SK-N-SH (cell line): ENCODE measurements around the gene POLDIP3.

ENCODE experiments used
- MEF2A ChIP-seq: IDR thresholded peaks from 2 replicates; pipeline ENCODE4 v1.4.0; 2012; ENCODE audit warnings: low read depth, borderline replicate concordance
- POLR2AphosphoS5 ChIP-seq: IDR thresholded peaks from 2 replicates; pipeline ENCODE4 v1.6.1; 2012; ENCODE audit warnings: low read depth, low read length
- RAD21 ChIP-seq: IDR thresholded peaks from 2 replicates; pipeline ENCODE4 v1.6.1; 2012; ENCODE audit warnings: mild to moderate bottlenecking, low read length
- SIN3A ChIP-seq: IDR thresholded peaks from 2 replicates; pipeline ENCODE4 v1.6.1; 2012; ENCODE audit warnings: low read depth, mild to moderate bottlenecking, low read length, moderate library complexity, borderline replicate concordance
- TF ChIP-seq, protein P1 (sequence below): fragments of 200-600 bp; sonication (generic); IDR thresholded peaks from 2 replicates; pipeline ENCODE4 v1.6.1; 2017; ENCODE audit warnings: antibody characterized with exemption, mild to moderate bottlenecking, moderate library complexity
- TF ChIP-seq, protein P2 (sequence below): IDR thresholded peaks from 2 replicates; pipeline ENCODE4 v1.4.0; 2012; ENCODE audit warnings: low read depth, borderline replicate concordance
- TF ChIP-seq, protein P3 (sequence below): IDR thresholded peaks from 2 replicates; pipeline ENCODE4 v1.4.0; 2012; ENCODE audit warnings: low read depth
- TF ChIP-seq, protein P4 (sequence below): IDR thresholded peaks from 2 replicates; pipeline ENCODE4 v1.6.1; 2012; ENCODE audit warnings: mild to moderate bottlenecking, low read depth, low read length, moderate library complexity

DNA sequence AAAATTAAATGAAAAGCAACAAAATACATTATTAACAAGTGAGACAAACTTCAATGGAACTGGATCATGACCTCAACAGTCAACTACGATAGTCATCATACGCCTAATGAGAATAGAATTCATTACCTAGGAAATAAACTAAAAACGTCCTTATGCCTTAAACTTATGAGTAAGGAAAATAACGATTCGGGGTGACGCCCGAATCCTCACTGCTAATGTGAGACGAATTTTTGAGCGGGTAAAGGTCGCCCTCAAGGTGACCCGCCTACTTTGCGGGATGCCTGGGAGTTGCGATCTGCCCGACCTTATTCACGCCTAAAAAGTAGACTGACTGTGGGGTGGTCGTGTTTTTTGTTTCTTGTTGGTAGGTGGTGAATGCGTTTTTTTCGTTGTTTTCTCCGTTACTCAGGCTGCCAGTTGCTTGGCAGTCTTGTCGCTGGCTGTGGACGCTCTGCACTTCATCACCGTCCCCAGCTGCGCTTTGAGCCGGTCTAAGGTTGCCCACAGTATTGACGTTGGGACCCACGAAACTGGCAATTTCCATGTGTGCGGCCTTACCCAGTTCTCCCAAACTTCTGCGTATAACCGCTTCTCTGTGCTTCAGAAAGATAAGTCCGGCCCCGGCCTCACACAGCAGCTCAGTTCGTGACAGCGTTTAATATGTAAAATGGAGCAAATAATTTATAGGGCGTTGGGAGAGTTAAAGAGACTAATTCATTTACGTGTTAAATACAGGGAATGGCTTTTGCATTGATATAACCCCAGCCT, 593 bp upstream of the POLDIP3 start:
- TF ChIP-seq, protein P1, sequence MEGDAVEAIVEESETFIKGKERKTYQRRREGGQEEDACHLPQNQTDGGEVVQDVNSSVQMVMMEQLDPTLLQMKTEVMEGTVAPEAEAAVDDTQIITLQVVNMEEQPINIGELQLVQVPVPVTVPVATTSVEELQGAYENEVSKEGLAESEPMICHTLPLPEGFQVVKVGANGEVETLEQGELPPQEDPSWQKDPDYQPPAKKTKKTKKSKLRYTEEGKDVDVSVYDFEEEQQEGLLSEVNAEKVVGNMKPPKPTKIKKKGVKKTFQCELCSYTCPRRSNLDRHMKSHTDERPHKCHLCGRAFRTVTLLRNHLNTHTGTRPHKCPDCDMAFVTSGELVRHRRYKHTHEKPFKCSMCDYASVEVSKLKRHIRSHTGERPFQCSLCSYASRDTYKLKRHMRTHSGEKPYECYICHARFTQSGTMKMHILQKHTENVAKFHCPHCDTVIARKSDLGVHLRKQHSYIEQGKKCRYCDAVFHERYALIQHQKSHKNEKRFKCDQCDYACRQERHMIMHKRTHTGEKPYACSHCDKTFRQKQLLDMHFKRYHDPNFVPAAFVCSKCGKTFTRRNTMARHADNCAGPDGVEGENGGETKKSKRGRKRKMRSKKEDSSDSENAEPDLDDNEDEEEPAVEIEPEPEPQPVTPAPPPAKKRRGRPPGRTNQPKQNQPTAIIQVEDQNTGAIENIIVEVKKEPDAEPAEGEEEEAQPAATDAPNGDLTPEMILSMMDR: no peak
- TF ChIP-seq RAD21 (no peak), POLR2AphosphoS5 (peak; percentile 100), MEF2A (no peak), SIN3A (peak; percentile 100)
- TF ChIP-seq, protein P2, sequence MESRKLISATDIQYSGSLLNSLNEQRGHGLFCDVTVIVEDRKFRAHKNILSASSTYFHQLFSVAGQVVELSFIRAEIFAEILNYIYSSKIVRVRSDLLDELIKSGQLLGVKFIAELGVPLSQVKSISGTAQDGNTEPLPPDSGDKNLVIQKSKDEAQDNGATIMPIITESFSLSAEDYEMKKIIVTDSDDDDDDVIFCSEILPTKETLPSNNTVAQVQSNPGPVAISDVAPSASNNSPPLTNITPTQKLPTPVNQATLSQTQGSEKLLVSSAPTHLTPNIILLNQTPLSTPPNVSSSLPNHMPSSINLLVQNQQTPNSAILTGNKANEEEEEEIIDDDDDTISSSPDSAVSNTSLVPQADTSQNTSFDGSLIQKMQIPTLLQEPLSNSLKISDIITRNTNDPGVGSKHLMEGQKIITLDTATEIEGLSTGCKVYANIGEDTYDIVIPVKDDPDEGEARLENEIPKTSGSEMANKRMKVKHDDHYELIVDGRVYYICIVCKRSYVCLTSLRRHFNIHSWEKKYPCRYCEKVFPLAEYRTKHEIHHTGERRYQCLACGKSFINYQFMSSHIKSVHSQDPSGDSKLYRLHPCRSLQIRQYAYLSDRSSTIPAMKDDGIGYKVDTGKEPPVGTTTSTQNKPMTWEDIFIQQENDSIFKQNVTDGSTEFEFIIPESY: peak; percentile 86; the same call in 1 of the 2 replicates
- TF ChIP-seq, protein P3, sequence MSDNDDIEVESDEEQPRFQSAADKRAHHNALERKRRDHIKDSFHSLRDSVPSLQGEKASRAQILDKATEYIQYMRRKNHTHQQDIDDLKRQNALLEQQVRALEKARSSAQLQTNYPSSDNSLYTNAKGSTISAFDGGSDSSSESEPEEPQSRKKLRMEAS: peak; percentile 59; the same call in 1 of the 2 replicates
- TF ChIP-seq, protein P4, sequence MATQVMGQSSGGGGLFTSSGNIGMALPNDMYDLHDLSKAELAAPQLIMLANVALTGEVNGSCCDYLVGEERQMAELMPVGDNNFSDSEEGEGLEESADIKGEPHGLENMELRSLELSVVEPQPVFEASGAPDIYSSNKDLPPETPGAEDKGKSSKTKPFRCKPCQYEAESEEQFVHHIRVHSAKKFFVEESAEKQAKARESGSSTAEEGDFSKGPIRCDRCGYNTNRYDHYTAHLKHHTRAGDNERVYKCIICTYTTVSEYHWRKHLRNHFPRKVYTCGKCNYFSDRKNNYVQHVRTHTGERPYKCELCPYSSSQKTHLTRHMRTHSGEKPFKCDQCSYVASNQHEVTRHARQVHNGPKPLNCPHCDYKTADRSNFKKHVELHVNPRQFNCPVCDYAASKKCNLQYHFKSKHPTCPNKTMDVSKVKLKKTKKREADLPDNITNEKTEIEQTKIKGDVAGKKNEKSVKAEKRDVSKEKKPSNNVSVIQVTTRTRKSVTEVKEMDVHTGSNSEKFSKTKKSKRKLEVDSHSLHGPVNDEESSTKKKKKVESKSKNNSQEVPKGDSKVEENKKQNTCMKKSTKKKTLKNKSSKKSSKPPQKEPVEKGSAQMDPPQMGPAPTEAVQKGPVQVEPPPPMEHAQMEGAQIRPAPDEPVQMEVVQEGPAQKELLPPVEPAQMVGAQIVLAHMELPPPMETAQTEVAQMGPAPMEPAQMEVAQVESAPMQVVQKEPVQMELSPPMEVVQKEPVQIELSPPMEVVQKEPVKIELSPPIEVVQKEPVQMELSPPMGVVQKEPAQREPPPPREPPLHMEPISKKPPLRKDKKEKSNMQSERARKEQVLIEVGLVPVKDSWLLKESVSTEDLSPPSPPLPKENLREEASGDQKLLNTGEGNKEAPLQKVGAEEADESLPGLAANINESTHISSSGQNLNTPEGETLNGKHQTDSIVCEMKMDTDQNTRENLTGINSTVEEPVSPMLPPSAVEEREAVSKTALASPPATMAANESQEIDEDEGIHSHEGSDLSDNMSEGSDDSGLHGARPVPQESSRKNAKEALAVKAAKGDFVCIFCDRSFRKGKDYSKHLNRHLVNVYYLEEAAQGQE: peak; percentile 62; the same call in 1 of the 2 replicates
